HG03378 (cell line): ENCODE measurements around the gene MFRP.

Experiments used
- ATAC-seq: cut with Tn5 transposase; IDR thresholded peaks from one replicate; pipeline ENCODE4 v1.9.1; 2021; ENCODE audit warnings: mild to moderate bottlenecking, moderate library complexity; ENCODE audit not compliant: unreplicated experiment

The MFRP gene

DNA sequence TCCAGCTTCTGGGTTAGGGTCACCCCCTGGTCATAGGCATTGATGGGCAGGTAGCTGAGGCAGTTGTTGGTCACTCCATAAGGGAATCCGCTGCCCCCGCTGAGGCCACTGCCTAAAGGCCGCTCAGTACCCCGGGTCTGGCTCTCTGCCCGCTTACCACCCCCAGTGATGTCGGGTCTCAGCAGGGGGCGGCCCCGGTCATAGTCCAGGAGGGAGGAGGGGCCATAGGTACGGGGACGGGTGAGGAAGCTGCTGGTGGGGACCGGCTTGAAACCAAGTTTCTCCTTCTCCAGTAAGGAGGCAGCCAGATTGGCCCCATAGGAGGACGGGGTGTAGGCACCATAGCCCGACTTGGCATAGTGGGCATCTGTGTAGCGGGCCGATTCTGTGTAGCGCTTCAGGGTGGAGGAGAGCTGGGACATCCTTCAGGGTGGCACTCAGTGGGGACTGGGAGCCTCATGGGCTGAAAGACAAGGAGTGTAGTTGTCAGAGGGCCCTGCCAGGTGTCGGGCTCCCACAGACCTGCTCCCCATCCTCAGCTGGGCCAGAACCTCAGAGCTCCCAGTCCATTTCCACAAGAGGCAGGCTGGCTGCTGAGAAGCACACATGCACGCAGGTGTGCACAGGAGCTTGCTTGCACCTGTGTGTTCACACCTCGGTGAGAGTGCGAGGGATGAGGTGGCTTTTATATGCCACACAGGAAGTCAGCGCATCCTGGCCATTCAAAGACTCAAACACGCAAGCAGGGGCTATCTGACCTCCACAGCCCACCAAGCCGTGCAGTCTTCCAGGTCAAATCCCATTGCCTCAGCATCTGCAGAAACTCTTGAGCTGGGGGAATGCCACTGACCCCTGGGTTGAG is 26.8 kb upstream of the MFRP start:
- ATAC-seq: no peak

DNA sequence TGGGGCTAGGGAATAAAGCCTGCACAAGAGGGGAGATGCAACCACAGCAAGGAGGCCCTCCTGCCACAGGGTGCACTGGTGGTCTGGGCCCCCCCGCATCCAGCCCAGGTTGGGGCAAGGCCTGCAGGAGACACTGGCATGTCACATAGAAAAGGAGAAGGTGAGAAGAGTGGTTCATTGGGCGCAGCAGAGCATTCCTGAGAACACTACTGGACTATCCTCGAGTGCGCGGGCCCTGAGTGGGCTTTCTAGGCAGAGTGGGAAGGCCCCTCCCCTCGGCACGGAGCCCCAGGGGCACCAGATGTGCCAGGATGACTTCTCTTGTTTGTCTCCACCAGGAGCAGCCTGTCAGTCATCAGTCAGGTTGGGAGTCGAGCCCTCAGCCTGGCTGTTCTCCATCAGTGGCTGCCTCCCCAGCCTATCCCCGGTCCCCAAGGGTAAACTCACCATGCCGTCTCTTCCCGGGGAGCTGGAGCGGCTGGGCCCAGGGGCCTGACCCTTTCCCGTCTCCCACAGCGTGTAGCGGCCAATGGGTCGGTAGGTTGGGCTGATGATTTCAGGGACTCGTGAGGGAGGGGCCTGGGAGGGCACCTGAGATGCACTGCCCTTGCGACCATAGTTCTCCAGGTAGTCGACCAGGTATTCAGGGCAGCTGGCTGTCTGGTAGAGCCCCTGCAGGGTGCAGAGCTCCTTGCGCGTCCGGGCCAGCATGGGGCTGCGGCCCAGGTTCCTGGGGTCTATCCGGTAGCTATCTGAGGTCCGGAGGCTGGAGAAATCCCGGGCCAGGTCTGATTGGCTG is 26.0 kb upstream of the MFRP start:
- no peak for ATAC-seq

DNA sequence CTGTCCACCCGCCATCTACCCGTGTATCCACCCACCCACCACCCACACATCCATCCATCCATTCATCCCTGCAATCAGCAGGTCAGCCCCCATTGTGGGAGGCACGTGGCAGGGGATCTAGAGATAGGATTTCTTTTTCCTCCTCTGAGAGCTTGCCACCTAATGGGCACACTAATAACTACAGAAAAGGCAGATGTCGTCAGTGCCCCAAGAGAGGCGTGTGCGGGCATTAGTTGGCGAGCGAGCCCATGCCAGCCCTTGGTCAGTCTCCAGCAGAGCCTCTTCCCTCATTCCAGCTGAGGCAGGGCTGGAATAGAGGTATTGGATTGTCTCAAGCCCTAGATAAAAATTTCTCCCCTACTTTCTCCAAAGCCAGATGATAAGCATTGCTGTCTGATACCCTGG is 25.3 kb upstream of the MFRP start:
- no peak for ATAC-seq

DNA sequence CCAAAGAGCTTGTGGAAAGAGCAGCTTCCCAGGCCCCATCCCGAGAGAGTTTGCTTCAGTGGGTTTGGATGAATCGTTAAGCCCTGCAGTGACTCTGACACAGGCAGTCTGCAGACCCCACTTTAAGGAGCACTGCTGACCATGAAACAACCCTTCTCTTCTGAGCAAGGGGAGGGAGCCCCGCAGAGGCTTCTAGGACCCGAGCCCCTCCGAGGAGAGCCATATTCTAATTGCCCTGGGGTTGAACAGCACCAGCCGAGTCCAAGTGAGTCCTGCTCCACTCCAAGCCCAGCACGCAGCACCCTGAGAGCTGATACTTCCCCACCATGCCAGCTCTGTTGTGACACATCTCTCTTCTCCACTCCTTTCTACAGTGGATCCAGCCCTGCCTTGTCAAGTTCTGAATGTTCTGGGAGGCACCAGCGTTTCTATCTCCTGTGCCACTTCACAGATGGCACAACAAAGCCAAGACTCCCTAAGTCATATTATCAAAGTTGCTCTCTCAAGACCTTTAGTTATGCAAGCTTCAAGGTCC is 24.6 kb upstream of the MFRP start:
- no peak for ATAC-seq

DNA sequence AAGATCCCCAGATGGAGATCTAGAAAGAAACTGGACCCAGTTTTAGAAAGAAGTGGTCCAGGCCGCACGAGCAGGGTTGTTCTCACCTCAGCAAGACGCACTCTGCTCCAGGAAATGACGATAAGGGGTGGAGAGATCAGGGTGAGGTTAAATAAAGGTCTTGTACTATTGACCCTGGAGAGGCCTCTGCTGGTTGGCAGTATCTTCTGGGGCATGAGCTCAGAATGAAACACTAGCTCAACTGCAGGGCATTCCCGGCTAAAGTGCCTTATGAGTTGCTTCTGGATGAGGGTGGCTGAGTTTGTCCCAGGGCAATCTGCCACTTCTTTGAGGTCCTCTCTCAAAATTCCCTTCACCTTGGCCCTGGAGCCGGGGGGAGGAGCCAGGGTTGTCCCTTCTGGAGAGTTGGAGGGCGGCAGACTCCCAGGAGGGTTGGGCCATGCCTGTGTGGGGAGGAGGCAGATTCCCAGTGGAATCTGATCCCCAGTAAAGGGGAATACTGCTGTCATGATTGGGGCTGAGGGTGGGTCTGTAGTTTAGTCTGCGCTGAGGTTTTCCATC is 24.1 kb upstream of the MFRP start:
- no peak for ATAC-seq

DNA sequence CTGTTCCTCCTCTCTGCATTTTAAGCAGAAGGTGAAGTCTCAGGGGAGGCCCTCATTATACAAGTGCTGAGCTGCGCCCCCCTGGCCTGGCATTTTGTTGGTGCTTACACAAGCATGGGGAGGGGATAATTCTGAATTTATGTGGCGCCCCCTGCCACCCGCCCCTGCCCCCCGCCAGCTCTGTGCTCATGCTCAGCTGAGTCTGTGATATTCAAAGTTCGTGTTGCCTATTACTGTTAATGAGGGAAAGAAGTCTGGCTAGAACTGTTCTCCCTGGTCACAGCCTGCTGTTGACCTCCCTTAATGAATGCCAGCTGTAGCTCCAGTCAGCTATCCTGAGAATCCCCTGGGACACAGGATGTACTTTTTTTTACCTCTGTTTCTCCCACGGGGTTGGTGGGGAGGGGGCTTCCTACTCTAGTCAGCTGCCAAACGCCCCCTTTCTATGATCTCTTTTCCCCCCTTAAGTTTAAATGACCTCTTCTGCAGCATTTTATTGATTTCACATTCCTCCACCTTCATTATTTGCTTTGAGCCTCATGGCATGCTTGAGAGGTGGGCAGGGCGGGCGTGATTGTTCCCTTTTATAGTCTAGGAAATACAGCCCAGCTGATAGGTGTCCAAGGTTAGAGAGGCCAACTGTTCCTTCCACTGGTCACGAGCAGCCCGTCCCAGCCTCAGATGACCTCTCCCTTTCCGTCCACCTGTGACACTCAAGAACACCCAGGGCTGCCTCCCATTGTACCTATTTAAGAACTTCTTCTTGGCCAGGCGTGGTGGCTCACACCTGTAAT is 22.8 kb upstream of the MFRP start:
- ATAC-seq: no peak

DNA sequence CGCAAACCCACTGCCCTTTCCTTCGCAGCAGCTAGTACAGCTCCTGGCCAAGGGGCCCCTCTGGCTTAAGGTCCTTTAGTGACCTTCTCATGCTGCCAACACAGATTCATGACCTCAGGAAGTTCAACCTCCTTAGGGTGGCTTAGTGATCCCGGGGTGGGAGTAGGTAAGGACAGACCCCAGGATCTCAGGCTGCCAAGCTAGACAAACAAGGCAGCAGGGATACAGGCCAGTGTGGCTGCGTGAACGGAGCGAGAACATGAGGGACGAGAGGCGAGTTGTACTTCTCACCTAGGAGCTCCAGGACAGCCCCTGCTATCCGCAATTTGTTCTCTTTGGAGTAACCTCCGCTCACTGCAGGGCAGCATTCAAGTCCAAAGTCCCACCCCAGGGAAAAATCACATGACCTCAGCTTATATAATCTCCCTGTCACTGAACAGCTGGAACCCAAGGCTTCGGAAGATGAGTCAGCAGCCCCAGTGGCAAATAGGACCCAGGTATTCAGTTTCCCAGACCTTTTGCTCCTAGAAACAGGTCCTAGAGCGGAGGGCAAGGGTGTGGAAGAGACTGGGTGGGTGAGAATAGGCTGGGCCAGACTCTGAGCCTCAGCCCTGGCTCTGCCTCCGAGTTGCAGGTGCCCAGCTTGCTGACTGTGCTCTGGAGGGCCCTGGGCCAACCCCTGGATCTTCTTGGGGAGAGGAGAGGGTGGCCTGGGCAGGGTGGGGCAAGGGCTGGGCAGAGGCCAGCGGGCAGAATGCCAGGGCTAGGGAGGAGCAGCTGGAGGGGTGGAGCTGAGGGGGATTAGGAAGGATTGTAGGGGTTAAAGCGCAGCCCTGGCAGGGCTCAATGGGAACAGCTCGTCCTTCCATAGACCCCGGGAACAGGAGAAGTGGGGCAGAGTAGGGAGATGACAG is 21.9 kb upstream of the MFRP start:
- ATAC-seq: no peak

DNA sequence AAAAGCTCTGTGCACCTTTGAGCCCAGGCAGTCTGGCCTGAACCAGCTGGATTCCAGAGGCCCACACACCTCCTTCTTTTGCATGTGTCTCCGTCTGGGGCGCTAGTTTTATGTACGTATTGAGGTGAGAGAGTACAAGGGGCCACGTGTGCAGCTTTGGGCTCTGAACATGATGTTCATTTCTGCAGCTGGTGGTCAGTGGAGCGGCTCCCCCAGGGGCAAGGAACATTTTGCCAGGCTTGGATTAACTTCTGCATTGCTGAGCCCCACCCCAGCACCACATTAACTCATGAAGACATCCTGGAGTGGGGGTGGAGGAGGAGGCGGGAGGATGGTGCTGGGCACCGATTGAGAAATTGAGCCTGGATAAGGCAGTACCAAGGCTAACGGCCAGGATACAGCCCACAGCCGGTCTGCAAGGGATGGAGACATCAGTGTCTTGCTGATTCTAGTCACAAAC is 21.2 kb upstream of the MFRP start:
- no peak for ATAC-seq

DNA sequence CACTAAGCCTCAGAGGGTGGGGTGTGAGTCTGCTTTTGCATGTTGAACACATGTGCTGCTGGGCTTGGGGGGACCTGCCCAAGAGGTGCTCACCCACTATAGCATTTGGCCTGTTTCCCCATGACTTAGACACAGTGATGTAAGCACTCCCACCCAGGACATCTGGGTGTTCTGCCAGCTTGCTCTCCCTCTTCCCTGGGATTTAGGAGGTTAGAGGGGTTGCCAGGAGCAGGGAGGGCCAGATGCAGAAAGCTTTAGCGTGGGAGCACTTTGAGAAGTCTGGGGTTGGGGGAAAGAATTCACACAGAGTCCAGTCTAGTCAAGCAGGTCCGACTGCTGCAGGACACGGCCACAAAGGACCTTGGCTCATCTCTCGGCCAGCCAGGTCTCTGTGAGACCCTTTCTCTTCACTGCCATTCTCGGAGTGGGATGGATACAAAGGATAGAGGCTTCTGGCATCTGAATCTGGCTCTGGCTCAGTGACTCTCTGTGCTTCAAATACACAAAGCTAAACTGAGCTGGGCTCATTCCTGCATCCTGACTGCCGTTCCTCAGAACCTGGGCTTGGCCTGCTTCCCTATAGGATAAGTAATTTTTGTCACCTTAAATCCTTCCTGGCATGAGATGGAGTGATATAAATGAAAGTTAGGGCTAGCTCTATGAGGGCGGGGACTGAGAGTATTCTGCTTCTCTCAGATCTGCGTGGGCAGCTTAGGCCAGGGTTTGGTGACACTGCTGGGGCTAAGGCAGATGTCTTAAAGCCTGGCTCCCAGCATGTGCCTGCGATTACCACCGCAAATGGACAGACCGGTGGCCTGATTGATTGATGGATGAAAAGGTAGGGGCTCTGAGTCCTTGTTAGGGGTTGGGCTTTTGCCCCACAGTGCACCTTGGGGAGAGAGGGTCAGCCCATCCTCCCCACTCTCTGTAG is 20.4 kb upstream of the MFRP start:
- no peak for ATAC-seq

DNA sequence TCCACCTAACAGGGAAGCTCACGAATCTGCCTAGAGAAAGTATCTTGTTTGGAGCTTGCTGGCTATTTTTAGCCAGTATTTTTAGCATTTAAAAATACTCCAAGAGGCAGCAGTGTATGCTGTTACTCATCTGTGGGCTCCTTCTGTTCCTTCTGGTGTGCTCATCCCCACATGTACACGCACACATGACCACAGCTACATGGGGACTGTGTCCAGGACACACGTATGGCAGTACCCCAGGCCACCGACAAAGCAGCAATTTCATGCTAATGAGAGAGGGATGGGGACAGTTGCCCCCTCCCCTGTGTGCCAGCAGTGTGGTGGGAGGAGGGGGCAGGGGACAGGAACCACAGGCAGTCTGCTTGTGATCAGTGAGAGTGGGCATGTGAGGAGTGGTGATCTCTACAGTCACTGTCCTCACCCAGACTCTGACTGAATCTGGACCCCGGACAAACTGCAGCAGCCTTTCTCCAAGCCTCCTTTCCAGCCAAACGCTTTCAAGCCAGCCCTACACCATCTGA is 18.6 kb upstream of the MFRP start:
- ATAC-seq: no peak

DNA sequence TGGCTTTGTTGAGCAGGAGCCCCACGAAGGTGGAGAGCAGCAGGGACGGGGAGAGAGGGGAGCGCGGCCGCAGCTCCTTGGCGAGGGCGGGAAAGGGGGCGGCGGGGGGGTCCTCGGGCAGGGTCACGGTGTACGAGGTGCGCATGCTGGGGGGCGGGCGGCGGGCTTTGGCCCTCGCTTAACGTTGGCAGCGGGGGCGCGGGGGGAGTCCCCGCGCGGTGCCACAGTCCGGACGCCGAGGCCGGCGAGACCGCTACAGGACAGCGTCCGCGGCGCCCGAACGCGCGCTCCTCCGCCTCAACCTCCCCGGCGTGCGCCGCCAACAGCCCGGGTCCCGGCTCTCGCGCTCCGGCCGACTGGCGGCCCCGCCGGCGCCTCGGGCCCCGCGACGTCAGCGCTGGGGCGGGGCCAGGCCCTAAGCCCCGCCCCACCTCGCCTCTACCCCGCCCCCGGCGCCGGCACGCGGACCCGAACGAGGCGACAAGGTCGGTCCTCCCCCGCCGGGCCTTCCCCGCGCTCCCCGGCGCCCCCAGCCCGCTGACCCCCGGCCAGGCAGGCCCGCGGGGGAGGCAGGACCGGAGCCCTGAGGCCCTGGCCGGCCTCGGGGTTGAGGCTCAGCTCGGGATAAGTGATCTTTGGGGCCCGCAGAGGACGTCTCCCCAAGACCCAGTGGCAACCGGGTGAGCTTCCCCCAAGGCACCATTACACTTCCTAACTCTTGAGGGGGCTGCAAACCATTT is 17.5 kb upstream of the MFRP start:
- no peak for ATAC-seq

DNA sequence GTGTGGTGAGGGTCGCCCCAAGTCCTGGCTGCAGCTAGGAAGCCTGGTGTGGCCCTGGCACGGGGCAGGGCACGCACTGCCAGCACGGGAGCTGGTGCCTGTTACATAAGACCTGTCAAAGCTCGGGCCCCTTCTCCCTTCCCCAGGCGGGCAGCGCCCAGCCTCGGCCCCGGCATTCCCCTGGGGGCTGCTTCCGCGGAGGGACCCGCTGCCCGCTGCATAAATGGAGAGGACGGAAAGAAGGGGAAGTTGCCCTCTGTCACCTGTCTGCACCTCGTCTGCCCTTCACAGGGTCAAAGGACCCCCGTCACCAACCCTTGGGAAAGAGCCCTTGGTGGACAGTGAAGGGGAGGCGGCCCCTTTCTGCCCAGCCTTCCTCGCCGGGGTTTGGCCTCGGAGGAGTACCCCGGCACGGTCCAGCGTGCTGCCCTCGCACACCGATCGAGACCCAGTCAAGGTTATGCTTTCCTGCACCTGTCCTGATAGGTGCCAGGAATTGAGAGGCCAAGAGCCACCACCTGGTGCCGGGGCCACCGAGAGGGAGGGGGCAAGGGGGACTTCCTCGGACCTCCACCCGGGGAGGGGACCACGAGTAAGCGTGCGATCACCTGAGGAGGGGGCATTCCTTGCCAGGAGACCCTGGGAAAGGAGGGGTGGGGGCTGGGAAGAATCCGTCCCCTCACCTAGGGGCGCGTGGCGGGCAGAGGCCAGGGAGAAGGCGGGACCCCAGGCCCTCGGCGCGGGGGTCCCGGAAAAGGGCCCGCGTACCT is 16.8 kb upstream of the MFRP start:
- ATAC-seq: no peak

DNA sequence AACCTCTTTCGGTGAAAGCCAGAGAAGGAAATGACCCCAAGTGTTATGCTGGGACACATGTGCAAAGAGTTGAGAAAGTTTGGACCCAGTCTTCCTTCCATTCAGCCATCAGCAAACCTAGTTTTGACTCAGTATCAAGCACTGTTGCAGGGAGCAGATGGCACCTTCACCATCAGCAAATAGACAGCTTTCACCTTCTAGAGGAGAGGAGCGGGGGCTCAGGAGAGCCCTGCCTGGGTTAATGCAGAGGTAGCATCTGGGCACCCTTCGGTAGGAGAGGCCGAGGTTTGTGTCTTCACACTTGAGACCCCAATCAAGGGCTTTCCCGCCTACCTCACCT is 16.2 kb upstream of the MFRP start:
- no peak for ATAC-seq

DNA sequence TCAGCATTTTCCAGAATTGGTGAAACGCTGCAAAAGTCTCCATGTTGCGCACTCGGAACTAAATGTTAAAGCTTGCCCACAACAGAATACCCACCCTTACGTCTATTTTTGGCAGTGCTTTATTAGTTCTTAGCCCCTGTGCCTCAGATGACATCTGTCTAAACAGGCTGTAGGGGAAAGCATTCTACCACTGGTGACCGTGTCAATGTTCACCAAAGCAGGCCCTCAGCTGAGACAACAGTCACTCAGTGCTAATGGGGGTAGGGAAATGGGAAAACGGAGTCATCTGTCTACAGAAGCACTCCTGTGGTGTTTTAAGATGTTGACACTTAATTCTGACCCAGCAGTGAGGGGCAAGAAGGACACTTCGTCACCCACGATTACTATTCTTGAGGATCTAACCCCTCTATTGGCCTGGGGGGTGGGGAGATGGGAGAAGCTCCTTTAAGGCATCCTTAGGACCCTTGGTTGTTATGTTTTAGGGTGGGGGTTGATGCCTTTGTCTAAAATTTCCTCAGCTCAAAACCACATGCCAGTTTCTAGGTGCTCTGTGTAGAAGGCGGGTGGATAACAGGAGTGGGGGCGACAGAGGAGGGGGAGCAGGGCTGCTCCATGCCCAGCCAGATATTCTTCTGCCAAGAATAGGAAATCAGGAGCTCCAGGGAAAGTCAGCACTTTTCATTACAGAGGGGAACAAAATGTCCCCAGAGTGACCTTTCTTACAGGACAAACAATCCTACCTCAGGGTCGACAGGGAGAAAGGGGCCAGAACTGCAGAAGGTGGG is 15.6 kb upstream of the MFRP start:
- ATAC-seq: no peak

DNA sequence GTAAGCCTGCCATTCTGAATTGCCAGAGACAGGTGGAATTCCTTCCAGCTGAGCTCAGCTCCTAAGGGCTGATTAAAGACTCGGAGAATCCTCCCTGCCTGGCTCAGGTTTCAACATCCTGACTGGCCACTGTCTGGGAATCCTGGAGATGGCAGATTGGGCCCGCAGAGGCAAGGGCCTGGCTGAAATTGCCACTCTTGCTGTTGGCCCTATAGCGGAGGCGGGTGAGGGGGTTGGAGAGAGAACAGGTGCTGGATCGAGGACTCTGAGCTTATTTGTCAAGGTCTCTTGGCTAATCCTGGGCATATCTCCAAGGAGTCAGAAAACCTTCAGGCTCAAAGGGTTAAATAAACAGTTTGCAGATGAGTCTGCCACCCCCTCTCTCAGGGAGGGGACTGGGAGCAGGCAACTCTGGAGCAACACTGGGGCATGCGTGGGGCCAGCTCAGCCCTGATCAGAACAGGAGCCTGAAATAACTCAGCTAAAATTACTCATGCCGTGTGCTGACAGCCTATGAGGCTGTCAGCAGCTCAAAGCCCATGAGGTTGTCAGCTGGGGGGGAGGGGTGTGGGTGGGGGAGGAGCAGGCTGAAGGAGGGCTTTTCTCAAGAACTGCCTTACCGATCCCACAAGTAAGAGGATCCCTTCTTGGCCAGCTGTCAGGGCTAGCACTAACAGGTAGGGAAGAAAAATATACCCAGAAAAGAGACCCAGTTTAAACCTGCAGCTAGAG is 14.7 kb upstream of the MFRP start:
- ATAC-seq: no peak
